Astrocyte (in vitro differentiated cells and primary cell): ENCODE measurements around the gene ZNF81. TPM values are rescaled to one million over a fixed set of nuclear protein-coding genes. Genes with fewer than 3 reads are reported as not detected.

Experiments
- DNase-seq: peaks from one replicate; pipeline ENCODE4 v3.0.0-alpha.2; 2010; ENCODE audit warnings: low read depth
- FAIRE-seq: peaks from 2 replicates; lab custom pipeline; 2011; peaks lifted over from hg19 to GRCh38; lab: Jason Lieb, UNC
- H2AFZ ChIP-seq: 2 replicates; pipeline ENCODE4 v1.6.0; 2012; ENCODE audit warnings: low read depth, low read length, inconsistent platforms
- H3K27ac ChIP-seq: 2 replicates; pipeline ENCODE4 v1.5.1; 2011; ENCODE audit warnings: low read depth, low read length, inconsistent platforms
- H3K27me3 ChIP-seq: 2 replicates; pipeline ENCODE4 v1.6.0; 2011; ENCODE audit warnings: low read length, inconsistent platforms; ENCODE audit not compliant: insufficient read depth
- H3K36me3 ChIP-seq: 2 replicates; pipeline ENCODE4 v1.5.1; 2011; ENCODE audit warnings: low read length, inconsistent platforms; ENCODE audit not compliant: insufficient read depth
- H3K4me1 ChIP-seq: 2 replicates; pipeline ENCODE4 v1.5.1; 2011; ENCODE audit warnings: low read length, inconsistent platforms; ENCODE audit not compliant: insufficient read depth
- H3K4me2 ChIP-seq: 2 replicates; pipeline ENCODE4 v1.6.0; 2012; ENCODE audit warnings: low read length, inconsistent platforms
- H3K4me3 ChIP-seq: 2 replicates; pipeline ENCODE4 v1.5.1; 2011; ENCODE audit warnings: low read depth, mild to moderate bottlenecking, low read length, inconsistent platforms; ENCODE audit not compliant: insufficient read depth
- H3K79me2 ChIP-seq: 2 replicates; pipeline ENCODE4 v1.6.0; 2012; ENCODE audit warnings: mild to moderate bottlenecking, low read length, inconsistent platforms; ENCODE audit not compliant: insufficient read depth
- H3K9ac ChIP-seq: 2 replicates; pipeline ENCODE4 v1.6.0; 2012; ENCODE audit warnings: mild to moderate bottlenecking, low read length, inconsistent platforms
- H3K9me3 ChIP-seq: 2 replicates; pipeline ENCODE4 v1.5.1; 2012; ENCODE audit warnings: low read depth, mild to moderate bottlenecking, low read length, inconsistent platforms; ENCODE audit not compliant: insufficient read depth
- H4K20me1 ChIP-seq: 2 replicates; pipeline ENCODE4 v1.6.0; 2012; ENCODE audit warnings: low read length, inconsistent platforms; ENCODE audit not compliant: insufficient read depth
- H3K27ac Mint-ChIP-seq: one replicate; pipeline ENCODE4 v1.8.0; 2021; ENCODE audit warnings: mild to moderate bottlenecking, mixed read lengths; ENCODE audit not compliant: unreplicated experiment
- H3K27me3 Mint-ChIP-seq: one replicate; pipeline ENCODE4 v1.8.0; 2021; ENCODE audit warnings: low read depth, mixed read lengths; ENCODE audit not compliant: unreplicated experiment
- H3K36me3 Mint-ChIP-seq: one replicate; pipeline ENCODE4 v1.8.0; 2021; ENCODE audit warnings: low read depth, mixed read lengths; ENCODE audit not compliant: unreplicated experiment
- H3K4me1 Mint-ChIP-seq: one replicate; pipeline ENCODE4 v1.8.0; 2021; ENCODE audit warnings: low read depth, mixed read lengths; ENCODE audit not compliant: unreplicated experiment
- H3K4me3 Mint-ChIP-seq: one replicate; pipeline ENCODE4 v1.8.0; 2021; ENCODE audit warnings: mild to moderate bottlenecking, moderate library complexity, mixed read lengths; ENCODE audit not compliant: unreplicated experiment
- H3K9me3 Mint-ChIP-seq: one replicate; pipeline ENCODE4 v1.8.0; 2021; ENCODE audit warnings: mild to moderate bottlenecking, mixed read lengths; ENCODE audit not compliant: unreplicated experiment
- CTCF ChIP-seq: IDR thresholded peaks from 2 replicates; pipeline ENCODE4 v1.5.1; 2011; ENCODE audit warnings: low read depth, mild to moderate bottlenecking, inconsistent platforms, low read length, moderate library complexity; ENCODE audit not compliant: insufficient read depth
- EZH2 ChIP-seq: IDR thresholded peaks from 2 replicates; pipeline ENCODE4 v1.6.1; 2012; ENCODE audit warnings: mild to moderate bottlenecking, low read length, inconsistent platforms; ENCODE audit not compliant: insufficient read depth
- total RNA-seq: library from RNA; stranded (reverse); gene quantifications from 2 replicates; pipeline ENCODE4 v1.2.1, GENCODE V29; 2021

The ZNF81 gene
- total RNA-seq, 1 donor from 2014 or later, result 8.6 TPM

GRCh38 chrX:47902161-47902560, 65.5 kb downstream of the ZNF81 start:
- H3K9ac ChIP-seq, result no peak overlapping the region
- H3K9me3 Mint-ChIP-seq, result no peaks in the 10 kb centered on the region
- FAIRE-seq (no peak), DNase-seq (no peak)
- no peaks in the 10 kb centered on the region for H3K27me3 ChIP-seq
- no peaks in the 10 kb centered on the region for H3K4me1 ChIP-seq
- H3K36me3 Mint-ChIP-seq, result no peaks in the 10 kb centered on the region
- no peaks in the 10 kb centered on the region for H3K4me1 Mint-ChIP-seq
- no peaks in the 10 kb centered on the region for H3K79me2 ChIP-seq
- no peaks in the 10 kb centered on the region for H3K36me3 ChIP-seq
- no peak for TF ChIP-seq CTCF
- TF ChIP-seq EZH2, result no peak
- H3K9me3 ChIP-seq, result no peaks in the 10 kb centered on the region
- H2AFZ ChIP-seq, result no peak overlapping the region
- no peak overlapping the region for H3K4me2 ChIP-seq
- H4K20me1 ChIP-seq, result no peaks in the 10 kb centered on the region
- no peak overlapping the region for H3K27ac ChIP-seq
- H3K27me3 Mint-ChIP-seq, result no peaks in the 10 kb centered on the region
- no peak overlapping the region for H3K4me3 ChIP-seq
- no peak overlapping the region for H3K27ac Mint-ChIP-seq
- H3K4me3 Mint-ChIP-seq, result no peak overlapping the region

- H3K27ac ChIP-seq, result no peak overlapping the region
- H4K20me1 ChIP-seq, result no peaks in the 10 kb centered on the region
- DNase-seq (no peak), FAIRE-seq (peak; percentile 56)
- no peak overlapping the region for H2AFZ ChIP-seq
- no peaks in the 10 kb centered on the region for H3K27me3 Mint-ChIP-seq
- no peak overlapping the region for H3K9ac ChIP-seq
- H3K27me3 ChIP-seq, result no peaks in the 10 kb centered on the region
- no peaks in the 10 kb centered on the region for H3K4me1 Mint-ChIP-seq
- no peaks in the 10 kb centered on the region for H3K4me1 ChIP-seq
- no peak overlapping the region for H3K27ac Mint-ChIP-seq
- peaks cover 6% of the 10 kb centered on the region for H3K36me3 ChIP-seq
- H3K4me3 Mint-ChIP-seq, result no peak overlapping the region
- peaks cover 8% of the 10 kb centered on the region for H3K9me3 ChIP-seq
- H3K4me2 ChIP-seq, result no peak overlapping the region
- peaks cover 21% of the 10 kb centered on the region for H3K36me3 Mint-ChIP-seq
- TF ChIP-seq EZH2 (no peak), CTCF (no peak)
- H3K9me3 Mint-ChIP-seq, result peaks cover 27% of the 10 kb centered on the region
- no peaks in the 10 kb centered on the region for H3K79me2 ChIP-seq
- no peak overlapping the region for H3K4me3 ChIP-seq
Observed at GRCh38 chrX:47915886-47916493, 79.3 kb downstream of the ZNF81 start.

- Mint-ChIP-seq H3K9me3 (peaks cover 25% of the 10 kb centered on the region), H3K27ac (no peak overlapping the region), H3K4me3 (no peak overlapping the region), H3K36me3 (peaks cover 18% of the 10 kb centered on the region), H3K4me1 (no peaks in the 10 kb centered on the region), H3K27me3 (no peaks in the 10 kb centered on the region)
- Histone ChIP-seq H3K79me2 (no peaks in the 10 kb centered on the region), H3K4me2 (no peak overlapping the region), H4K20me1 (no peaks in the 10 kb centered on the region), H3K4me3 (no peak overlapping the region), H2AFZ (no peak overlapping the region), H3K27me3 (no peaks in the 10 kb centered on the region), H3K27ac (no peak overlapping the region), H3K9me3 (peaks cover 8% of the 10 kb centered on the region), H3K9ac (no peak overlapping the region), H3K36me3 (peaks cover 6% of the 10 kb centered on the region), H3K4me1 (no peaks in the 10 kb centered on the region)
- FAIRE-seq (peak; percentile 41), DNase-seq (no peak)
- TF ChIP-seq CTCF, result no peak
- no peak for TF ChIP-seq EZH2
Observed at GRCh38 chrX:47918274-47918673, 81.6 kb downstream of the ZNF81 start.
